Measurements from ENCODE around the gene DCD.

Gene DCD

DNA sequence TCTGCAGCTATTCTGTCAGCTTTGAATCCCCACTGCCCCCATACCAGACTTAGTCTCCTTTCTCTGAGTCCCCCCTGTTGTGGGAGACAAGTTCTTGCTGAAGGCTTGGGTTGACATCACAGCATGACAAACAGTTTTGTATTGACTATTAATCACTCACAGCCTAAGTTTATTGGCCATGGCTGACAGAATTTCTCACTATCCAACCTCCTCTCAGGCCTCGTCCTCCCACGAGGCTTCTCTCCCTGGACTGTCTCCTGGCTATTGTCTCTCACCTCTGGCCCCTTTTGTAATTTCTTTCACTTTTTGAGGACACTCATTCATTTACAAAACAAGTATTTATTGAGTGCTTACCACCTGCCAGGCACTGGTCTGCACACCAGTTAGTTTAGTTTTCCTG lies 35.2 kb upstream of the DCD start:
- Histone ChIP-seq H3K79me2 (ENCODE audit: control insufficient read depth, low read length) (no peaks in the 10 kb centered on the region), H3K27me3 (ENCODE audit: control insufficient read depth, low read length) (peaks cover 14% of the 10 kb centered on the region; the same call in 1 of the 2 replicates), H4K20me1 (ENCODE audit: control insufficient read depth, insufficient read depth, low read depth, low read length) (no peaks in the 10 kb centered on the region), H3K9me2 (replicated peaks; ENCODE audit: control insufficient read depth, low read length) (no peaks in the 10 kb centered on the region), H3K36me3 (ENCODE audit: control insufficient read depth, low read length) (no peaks in the 10 kb centered on the region), H3K4me2 (ENCODE audit: low read length) (no peak overlapping the region), H3F3A (ENCODE audit: control insufficient read depth, insufficient read depth) (no peaks in the 10 kb centered on the region), H3K9me3 (ENCODE audit: control insufficient read depth, insufficient read depth, low read length) (no peaks in the 10 kb centered on the region), H3K4me1 (ENCODE audit: control insufficient read depth, low read length) (no peaks in the 10 kb centered on the region), H3K27ac (ENCODE audit: low read depth, low read length) (no peak overlapping the region), H3K4me3 (ENCODE audit: low read length) (no peak overlapping the region)
- no peak for TF ChIP-seq EZH2phosphoT487 (IDR thresholded peaks at IDR 0.05; ENCODE audit: borderline replicate concordance, low read length)
- TF ChIP-seq, protein P1, sequence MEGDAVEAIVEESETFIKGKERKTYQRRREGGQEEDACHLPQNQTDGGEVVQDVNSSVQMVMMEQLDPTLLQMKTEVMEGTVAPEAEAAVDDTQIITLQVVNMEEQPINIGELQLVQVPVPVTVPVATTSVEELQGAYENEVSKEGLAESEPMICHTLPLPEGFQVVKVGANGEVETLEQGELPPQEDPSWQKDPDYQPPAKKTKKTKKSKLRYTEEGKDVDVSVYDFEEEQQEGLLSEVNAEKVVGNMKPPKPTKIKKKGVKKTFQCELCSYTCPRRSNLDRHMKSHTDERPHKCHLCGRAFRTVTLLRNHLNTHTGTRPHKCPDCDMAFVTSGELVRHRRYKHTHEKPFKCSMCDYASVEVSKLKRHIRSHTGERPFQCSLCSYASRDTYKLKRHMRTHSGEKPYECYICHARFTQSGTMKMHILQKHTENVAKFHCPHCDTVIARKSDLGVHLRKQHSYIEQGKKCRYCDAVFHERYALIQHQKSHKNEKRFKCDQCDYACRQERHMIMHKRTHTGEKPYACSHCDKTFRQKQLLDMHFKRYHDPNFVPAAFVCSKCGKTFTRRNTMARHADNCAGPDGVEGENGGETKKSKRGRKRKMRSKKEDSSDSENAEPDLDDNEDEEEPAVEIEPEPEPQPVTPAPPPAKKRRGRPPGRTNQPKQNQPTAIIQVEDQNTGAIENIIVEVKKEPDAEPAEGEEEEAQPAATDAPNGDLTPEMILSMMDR (IDR thresholded peaks at IDR 0.05; ENCODE audit: low read depth, low read length, poor library complexity, severe bottlenecking) = no peak

DNA sequence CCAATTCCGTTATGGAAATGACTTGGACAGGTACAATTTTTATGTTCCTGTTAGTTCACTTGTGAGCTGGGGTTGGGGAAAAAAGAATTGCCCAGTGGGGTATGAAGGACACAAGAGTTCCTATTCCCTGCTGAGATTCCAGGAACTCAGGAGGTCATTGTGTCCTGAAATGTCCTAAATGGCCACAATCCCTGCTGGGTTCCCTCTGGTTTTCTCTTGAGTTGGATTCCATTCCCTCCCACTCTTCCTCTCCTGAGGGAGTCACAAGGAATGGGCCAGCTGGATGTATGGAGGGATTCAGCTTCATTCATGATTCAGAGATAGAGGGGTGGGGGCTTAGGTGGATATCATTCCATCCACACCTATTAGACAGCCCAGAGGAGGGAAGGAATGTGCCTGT lies 34.5 kb upstream of the DCD start:
- Histone ChIP-seq H3K9me2 (replicated peaks; ENCODE audit: control insufficient read depth, low read length) (no peaks in the 10 kb centered on the region), H3K27ac (ENCODE audit: low read depth, low read length) (no peak overlapping the region), H3K4me2 (ENCODE audit: low read length) (no peak overlapping the region), H3K4me3 (ENCODE audit: low read length) (no peak overlapping the region), H4K20me1 (ENCODE audit: control insufficient read depth, insufficient read depth, low read depth, low read length) (no peaks in the 10 kb centered on the region), H3K36me3 (ENCODE audit: control insufficient read depth, low read length) (no peaks in the 10 kb centered on the region), H3K4me1 (ENCODE audit: control insufficient read depth, low read length) (no peaks in the 10 kb centered on the region), H3K9me3 (ENCODE audit: control insufficient read depth, insufficient read depth, low read length) (no peaks in the 10 kb centered on the region), H3K27me3 (ENCODE audit: control insufficient read depth, low read length) (peaks cover 14% of the 10 kb centered on the region; the same call in 1 of the 2 replicates), H3K79me2 (ENCODE audit: control insufficient read depth, low read length) (no peaks in the 10 kb centered on the region), H3F3A (ENCODE audit: control insufficient read depth, insufficient read depth) (no peaks in the 10 kb centered on the region)
- no peak for TF ChIP-seq EZH2phosphoT487 (IDR thresholded peaks at IDR 0.05; ENCODE audit: borderline replicate concordance, low read length)
- TF ChIP-seq, protein P1 (IDR thresholded peaks at IDR 0.05; ENCODE audit: low read depth, low read length, poor library complexity, severe bottlenecking) = no peak

DNA sequence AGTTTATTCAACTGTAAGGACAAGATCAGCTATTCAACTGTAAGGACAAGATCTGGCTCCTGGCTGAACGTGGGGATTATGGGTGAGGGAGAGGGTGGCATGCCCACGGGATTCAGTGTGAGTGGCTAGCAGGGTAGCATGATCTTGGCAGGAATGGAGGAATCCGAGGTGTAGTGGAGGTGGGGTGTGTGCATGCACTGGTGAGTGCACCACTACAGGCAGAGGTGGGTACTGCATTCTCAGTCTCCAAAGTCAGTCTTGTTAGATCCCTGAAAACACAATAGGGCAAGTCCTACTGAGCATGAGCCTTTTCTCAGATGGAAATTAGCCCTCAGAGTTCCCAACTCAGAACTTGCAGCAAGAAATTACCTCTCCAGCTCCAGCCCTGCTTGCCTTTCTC lies 32.2 kb upstream of the DCD start:
- no peaks in the 10 kb centered on the region for H3F3A ChIP-seq (ENCODE audit: control insufficient read depth, insufficient read depth)
- H3K9me3 ChIP-seq (ENCODE audit: control insufficient read depth, insufficient read depth, low read length) = no peaks in the 10 kb centered on the region
- H3K4me3 ChIP-seq (ENCODE audit: low read length) = no peak overlapping the region
- TF ChIP-seq, protein P1 (IDR thresholded peaks at IDR 0.05; ENCODE audit: low read depth, low read length, poor library complexity, severe bottlenecking) = peak; percentile 77
- TF ChIP-seq EZH2phosphoT487 (IDR thresholded peaks at IDR 0.05; ENCODE audit: borderline replicate concordance, low read length) = no peak
- no peak overlapping the region for H3K27ac ChIP-seq (ENCODE audit: low read depth, low read length)
- H3K27me3 ChIP-seq (ENCODE audit: control insufficient read depth, low read length) = peaks cover 14% of the 10 kb centered on the region; the same call in 1 of the 2 replicates
- no peaks in the 10 kb centered on the region for H3K36me3 ChIP-seq (ENCODE audit: control insufficient read depth, low read length)
- H3K4me1 ChIP-seq (ENCODE audit: control insufficient read depth, low read length) = no peaks in the 10 kb centered on the region
- H3K79me2 ChIP-seq (ENCODE audit: control insufficient read depth, low read length) = no peaks in the 10 kb centered on the region
- no peak overlapping the region for H3K4me2 ChIP-seq (ENCODE audit: low read length)
- H3K9me2 ChIP-seq (replicated peaks; ENCODE audit: control insufficient read depth, low read length) = no peaks in the 10 kb centered on the region
- H4K20me1 ChIP-seq (ENCODE audit: control insufficient read depth, insufficient read depth, low read depth, low read length) = no peaks in the 10 kb centered on the region

Data from DOHH2 (cell line).